Measurements from ENCODE around the gene ABCG1. TPM values are rescaled to one million over a fixed set of nuclear protein-coding genes. Genes with fewer than 3 reads are reported as not detected.

Gene ABCG1
- total and polyA plus RNA-seq, 2 donors (not counting 3 experiments of a cell fraction or from before 2014, with no cell fraction given): 6.7 to 19.6 TPM

GRCh38 chr21:42227909-42228708, 9.2 kb downstream of the ABCG1 start:
- H3K9me1 ChIP-seq (replicated peaks; ENCODE audit: control insufficient read depth, extremely low read depth, insufficient read depth, low read length): no peaks in the 10 kb centered on the region
- H2AFZ ChIP-seq (ENCODE audit: low read depth, low read length): peak overlapping the region; percentile 23
- H3K9me3 ChIP-seq (replicated peaks; ENCODE audit: control insufficient read depth, insufficient read depth, low read length): no peaks in the 10 kb centered on the region
- no peak overlapping the region for H3K4me2 ChIP-seq (ENCODE audit: insufficient read depth, low read length)
- POLR2A ChIA-PET: interaction anchor here (1.6 kb wide), 1 partner anchor 9 kb away, joined by 5 read pairs; the partner anchor contains the start of gene ABCG1
- H3K4me3 ChIP-seq (replicated peaks in 1 of 3; ENCODE audit: insufficient read depth in 1 of 3, low read depth in 1 of 3, low read length in 3 of 3): no peak overlapping the region
- H3K9ac ChIP-seq (replicated peaks; ENCODE audit: extremely low read depth, insufficient read depth, low read length): no peak overlapping the region
- intact Hi-C loops (cut with micrococcal nuclease): loop anchor here (2.0 kb wide), 1 partner anchor 75 kb away; no protein-coding TSS in a partner anchor
- no peak for TF ChIP-seq EZH2 (IDR thresholded peaks at IDR 0.05; ENCODE audit: borderline replicate concordance, low read depth, low read length, severe bottlenecking)
- TF ChIP-seq POLR2AphosphoS5 (IDR thresholded peaks at IDR 0.05; ENCODE audit: insufficient read depth, low read depth, low read length): no peak
- TF ChIP-seq FOS (IDR thresholded peaks at IDR 0.05; ENCODE audit: borderline replicate concordance, insufficient read depth, low read length): peak; percentile 52
- TF ChIP-seq MYC (IDR thresholded peaks at IDR 0.05; ENCODE audit: low read depth, low read length): no peak
- no peak for TF ChIP-seq GATA2 (IDR thresholded peaks at IDR 0.05; ENCODE audit: insufficient read depth, insufficient read length, low read depth, low read length)
- TF ChIP-seq CTCF (IDR thresholded peaks at IDR 0.05; ENCODE audit: extremely low read depth in 1 of 2, insufficient read depth in 1 of 2, low read depth in 1 of 2, low read length in 2 of 2): no peak
- no peak for TF ChIP-seq POLR2A (IDR thresholded peaks at IDR 0.05; ENCODE audit: low read depth, low read length)
- H4K20me1 ChIP-seq (replicated peaks; ENCODE audit: control insufficient read depth, extremely low read depth, insufficient read depth, low read length): no peaks in the 10 kb centered on the region
- peaks cover 0 to 4% of the 10 kb centered on the region in 2 experiments for H3K27me3 ChIP-seq (ENCODE audit: control insufficient read depth in 2 of 2, insufficient read depth in 2 of 2, low read length in 2 of 2)
- dilution Hi-C loops (cut with MboI; ENCODE audit: extremely low pct_ligation_motif_present, low sequenced_read_pairs): no loop called here
- H3K27ac ChIP-seq (ENCODE audit: insufficient read depth, low read depth, low read length): peak overlapping the region; percentile 11
- DNase-seq (ENCODE audit: low read depth, low spot score): peak; percentile 89
- CTCF ChIA-PET: interaction anchor here (0.9 to 2.1 kb wide), 3 partner anchors 31 to 81 kb away, joined by 4 to 6 read pairs (median 5); no protein-coding TSS in a partner anchor
- H3K36me3 ChIP-seq (ENCODE audit: control insufficient read depth in 2 of 2, extremely low read depth in 1 of 2, insufficient read depth in 2 of 2, low read length in 2 of 2): no peaks in the 10 kb centered on the region
- H3K79me2 ChIP-seq (ENCODE audit: control insufficient read depth, insufficient read depth, low read length): no peaks in the 10 kb centered on the region
- peak; percentile 97 for FAIRE-seq
- peaks cover 16% of the 10 kb centered on the region for H3K4me1 ChIP-seq (ENCODE audit: control insufficient read depth, extremely low read depth, insufficient read depth, low read length)
- no TSS peak for BruUV-seq (replicated peaks)

Measured in endothelial cell of umbilical vein (primary cell).